Keratinocyte (primary cell): Measurements from ENCODE around the gene NTNG2. TPM values are rescaled to one million over a fixed set of nuclear protein-coding genes. Genes with fewer than 3 reads are reported as not detected.
A peak's percentile ranks its signal among the peaks of the same experiment; 100 is the strongest.

ENCODE experiments used
- DNase-seq: peaks from one replicate; pipeline ENCODE4 v3.0.0-alpha.2; 2011; ENCODE audit warnings: low read depth, missing footprints, low spot score
- FAIRE-seq: peaks from 2 replicates; lab custom pipeline; 2011; peaks lifted over from hg19 to GRCh38; lab: Jason Lieb, UNC
- H2AFZ ChIP-seq: 2 replicates; pipeline ENCODE4 v1.6.0; 2012; ENCODE audit warnings: low read length, control low read depth, inconsistent platforms; ENCODE audit not compliant: control insufficient read depth
- H3K27ac ChIP-seq: 2 replicates; pipeline ENCODE4 v1.5.1; 2011; ENCODE audit warnings: low read length; ENCODE audit not compliant: control insufficient read depth, insufficient read depth
- H3K27me3 ChIP-seq: 3 replicates; pipeline ENCODE4 v1.6.0; 2011; ENCODE audit warnings: low read length; ENCODE audit not compliant: control insufficient read depth, insufficient read depth; ENCODE audit errors: extremely low read depth
- H3K36me3 ChIP-seq, 2 experiments: 2 replicates in 1 of 2; 3 replicates in 1 of 2; pipeline ENCODE4 v1.5.1; 2011; ENCODE audit warnings: low read length in 2 of 2, mild to moderate bottlenecking in 1 of 2; ENCODE audit not compliant: control insufficient read depth in 2 of 2, insufficient read depth in 2 of 2; ENCODE audit errors: extremely low read depth in 1 of 2
- H3K4me1 ChIP-seq: 3 replicates; pipeline ENCODE4 v1.5.1; 2011; ENCODE audit warnings: low read length; ENCODE audit not compliant: control insufficient read depth, insufficient read depth; ENCODE audit errors: extremely low read depth
- H3K4me2 ChIP-seq: 3 replicates; pipeline ENCODE4 v1.6.0; 2011; ENCODE audit warnings: low read depth, low read length; ENCODE audit not compliant: control insufficient read depth, insufficient read depth; ENCODE audit errors: extremely low read depth
- H3K4me3 ChIP-seq, 3 experiments: fragments of 200-600 bp in 1 of 3; sonication (generic) in 1 of 3; 2 replicates in 2 of 3; 3 replicates in 1 of 3; pipeline ENCODE4 v1.5.1; 2011 to 2016; ENCODE audit warnings: low read length in 3 of 3, mild to moderate bottlenecking in 3 of 3, control low read depth in 2 of 3, inconsistent platforms in 1 of 3, low read depth in 1 of 3, mixed read lengths in 1 of 3, mixed run types in 1 of 3, moderate library complexity in 1 of 3; ENCODE audit not compliant: control insufficient read depth in 2 of 3, insufficient read depth in 2 of 3; ENCODE audit errors: extremely low read depth in 1 of 3
- H3K79me2 ChIP-seq: 2 replicates; pipeline ENCODE4 v1.6.0; 2012; ENCODE audit warnings: low read length; ENCODE audit not compliant: control insufficient read depth, insufficient read depth
- H3K9ac ChIP-seq: 3 replicates; pipeline ENCODE4 v1.6.0; 2011; ENCODE audit warnings: low read length; ENCODE audit not compliant: control insufficient read depth, insufficient read depth; ENCODE audit errors: extremely low read depth
- H3K9me1 ChIP-seq: 3 replicates; pipeline ENCODE4 v1.6.0; 2011; ENCODE audit warnings: low read length; ENCODE audit not compliant: control insufficient read depth, insufficient read depth; ENCODE audit errors: extremely low read depth
- H3K9me3 ChIP-seq: 2 replicates; pipeline ENCODE4 v1.5.1; 2012; ENCODE audit warnings: low read depth, low read length; ENCODE audit not compliant: control insufficient read depth
- H4K20me1 ChIP-seq: 3 replicates; pipeline ENCODE4 v1.6.0; 2011; ENCODE audit warnings: low read length; ENCODE audit not compliant: control insufficient read depth, insufficient read depth; ENCODE audit errors: extremely low read depth
- EZH2 ChIP-seq: IDR thresholded peaks from one replicate; pipeline ENCODE4 v1.6.1; 2012; ENCODE audit warnings: inconsistent platforms, mild to moderate bottlenecking, low read length, moderate library complexity
- dilution Hi-C: fragments of 300-500 bp; cut with MboI; formaldehyde crosslinking; loops from one replicate; pipeline ENCODE4 v1.7.0; 2020; ENCODE audit warnings: low sequenced_read_pairs; ENCODE audit not compliant: extremely low pct_ligation_motif_present
- polyA plus RNA-seq, 5 experiments: library from polyadenylated mRNA; depleted of rRNA in 3 of 5; stranded (reverse) in 3 of 5; stranded (forward) in 1 of 5; unstranded in 1 of 5; fragments of >200 nt; gene quantifications; 1 replicate in 1 of 5; 2 replicates in 3 of 5; 3 replicates in 1 of 5; pipeline versions ENCODE4 v1.2.1 to v1.2.3, GENCODE V29; 2011 to 2012; ENCODE audit warnings: missing spikeins in 2 of 5, low read depth in 1 of 5, low replicate concordance in 1 of 5
- TF ChIP-seq, protein P1 (sequence below), 3 experiments: IDR thresholded peaks in 1 of 3; conservative IDR thresholded peaks in 1 of 3; optimal IDR thresholded peaks in 1 of 3; 2 replicates in 2 of 3; 3 replicates in 1 of 3; pipeline versions ENCODE3 to v1.5.1; 2011; ENCODE audit warnings: low read length in 3 of 3, mild to moderate bottlenecking in 3 of 3, moderate library complexity in 2 of 3, control low read depth in 1 of 3, inconsistent platforms in 1 of 3; ENCODE audit not compliant: insufficient read depth in 2 of 3; ENCODE audit errors: extremely low read depth in 1 of 3

Gene NTNG2
- polyA plus RNA-seq, 1 donor (not counting 4 experiments of a cell fraction or from before 2014, with no cell fraction given): 0.05 TPM

DNA sequence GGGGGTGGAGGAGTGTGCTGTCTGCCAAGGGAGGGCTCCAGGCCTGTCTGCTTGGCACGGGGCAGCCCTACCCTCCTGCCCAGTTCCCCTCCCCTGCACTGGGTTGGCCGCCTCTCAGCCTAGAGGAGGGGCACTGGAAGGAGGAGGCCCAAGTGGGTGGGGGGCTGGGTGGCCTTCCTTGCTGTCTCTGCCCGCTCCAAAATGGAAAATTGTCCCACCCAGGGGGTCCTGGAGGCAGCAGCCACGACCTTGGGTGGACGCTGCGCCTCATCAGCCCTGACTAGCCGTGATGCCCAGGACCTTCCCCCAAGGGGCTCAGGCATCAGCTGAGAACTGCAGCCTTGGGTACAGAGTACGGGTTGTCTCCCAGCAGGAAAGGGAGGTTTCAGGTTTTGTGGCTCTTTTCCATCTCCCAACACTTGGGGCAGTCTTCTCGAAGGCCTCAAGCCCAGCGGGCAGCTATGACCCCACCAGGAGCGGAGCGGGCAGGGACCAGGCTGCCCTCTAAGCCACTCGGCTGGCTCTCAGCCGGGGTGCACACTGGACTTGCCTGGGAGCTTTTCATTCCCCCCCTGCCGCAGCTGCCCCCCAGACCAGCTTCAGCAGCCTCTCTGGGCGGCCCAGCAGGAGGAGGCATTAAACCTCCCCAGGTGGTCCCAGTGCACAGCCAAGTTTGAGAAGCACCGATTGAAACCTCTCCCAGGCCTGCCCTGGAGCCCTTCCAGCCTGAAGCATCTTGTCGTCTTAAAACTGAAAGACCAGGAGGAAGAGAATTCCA is 20.6 kb downstream of the NTNG2 start:
- TF ChIP-seq EZH2: no peak
- TF ChIP-seq, protein P1, sequence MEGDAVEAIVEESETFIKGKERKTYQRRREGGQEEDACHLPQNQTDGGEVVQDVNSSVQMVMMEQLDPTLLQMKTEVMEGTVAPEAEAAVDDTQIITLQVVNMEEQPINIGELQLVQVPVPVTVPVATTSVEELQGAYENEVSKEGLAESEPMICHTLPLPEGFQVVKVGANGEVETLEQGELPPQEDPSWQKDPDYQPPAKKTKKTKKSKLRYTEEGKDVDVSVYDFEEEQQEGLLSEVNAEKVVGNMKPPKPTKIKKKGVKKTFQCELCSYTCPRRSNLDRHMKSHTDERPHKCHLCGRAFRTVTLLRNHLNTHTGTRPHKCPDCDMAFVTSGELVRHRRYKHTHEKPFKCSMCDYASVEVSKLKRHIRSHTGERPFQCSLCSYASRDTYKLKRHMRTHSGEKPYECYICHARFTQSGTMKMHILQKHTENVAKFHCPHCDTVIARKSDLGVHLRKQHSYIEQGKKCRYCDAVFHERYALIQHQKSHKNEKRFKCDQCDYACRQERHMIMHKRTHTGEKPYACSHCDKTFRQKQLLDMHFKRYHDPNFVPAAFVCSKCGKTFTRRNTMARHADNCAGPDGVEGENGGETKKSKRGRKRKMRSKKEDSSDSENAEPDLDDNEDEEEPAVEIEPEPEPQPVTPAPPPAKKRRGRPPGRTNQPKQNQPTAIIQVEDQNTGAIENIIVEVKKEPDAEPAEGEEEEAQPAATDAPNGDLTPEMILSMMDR (optimal IDR thresholded peaks at IDR 0.05 in 1 of 3, IDR thresholded peaks at IDR 0.05 in 1 of 3, conservative IDR thresholded peaks at IDR 0.05 in 1 of 3; ENCODE audit: extremely low read depth in 1 of 3, insufficient read depth in 2 of 3, low read length in 3 of 3): peak; percentile 8 to 35 (median 19)
- H3K4me3 ChIP-seq: no peak overlapping the region
- H3K9ac ChIP-seq: no peak overlapping the region
- no peak overlapping the region for H3K4me2 ChIP-seq
- no peaks in the 10 kb centered on the region for H3K36me3 ChIP-seq
- no peaks in the 10 kb centered on the region for H3K4me1 ChIP-seq
- H3K9me3 ChIP-seq: no peaks in the 10 kb centered on the region
- H3K79me2 ChIP-seq: no peaks in the 10 kb centered on the region
- DNase-seq: no peak
- peaks cover 69% of the 10 kb centered on the region for H3K27me3 ChIP-seq
- no peaks in the 10 kb centered on the region for H4K20me1 ChIP-seq
- no peak for FAIRE-seq
- no peak overlapping the region for H2AFZ ChIP-seq
- dilution Hi-C loops: no loop called here
- H3K9me1 ChIP-seq: no peaks in the 10 kb centered on the region
- no peak overlapping the region for H3K27ac ChIP-seq

DNA sequence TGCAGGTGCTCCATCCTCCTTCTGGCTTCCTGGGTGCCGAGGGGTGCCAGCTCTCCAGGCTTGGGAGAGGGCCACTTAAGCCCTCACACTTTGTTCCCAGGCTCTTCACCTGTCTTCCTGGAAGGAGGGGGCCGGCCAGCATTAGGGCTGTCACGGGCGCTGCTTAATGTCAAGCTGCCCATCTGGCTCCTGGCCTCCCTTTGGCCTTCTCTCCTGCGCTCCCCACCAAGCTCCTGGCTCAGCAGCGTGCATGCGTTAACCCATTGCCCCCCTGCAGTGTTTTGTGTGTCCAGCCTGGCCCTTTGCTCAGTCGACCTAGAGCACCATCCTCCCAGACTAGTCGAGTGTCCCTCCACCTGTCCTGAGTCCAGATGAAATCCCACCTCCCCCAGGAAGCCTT is 21.3 kb downstream of the NTNG2 start:
- Histone ChIP-seq H3K36me3 (no peaks in the 10 kb centered on the region), H3K27me3 (peaks cover 75% of the 10 kb centered on the region), H3K9me1 (no peaks in the 10 kb centered on the region), H3K4me3 (no peak overlapping the region), H3K4me1 (no peaks in the 10 kb centered on the region), H3K79me2 (no peaks in the 10 kb centered on the region), H3K9me3 (no peaks in the 10 kb centered on the region), H4K20me1 (no peaks in the 10 kb centered on the region), H3K4me2 (no peak overlapping the region), H3K9ac (no peak overlapping the region), H3K27ac (no peak overlapping the region), H2AFZ (no peak overlapping the region)
- FAIRE-seq: no peak
- DNase-seq: no peak
- no peak for TF ChIP-seq EZH2
- TF ChIP-seq, protein P1 (optimal IDR thresholded peaks at IDR 0.05 in 1 of 3, IDR thresholded peaks at IDR 0.05 in 1 of 3, conservative IDR thresholded peaks at IDR 0.05 in 1 of 3; ENCODE audit: extremely low read depth in 1 of 3, insufficient read depth in 2 of 3, low read length in 3 of 3): no peak
- dilution Hi-C loops: no loop called here
